ENCODE data around the gene KIAA0513.

- TF ChIP-seq POLR2AphosphoS5 (IDR thresholded peaks at IDR 0.05; ENCODE audit: low read depth, low read length) = no peak
- no peak for TF ChIP-seq REST (IDR thresholded peaks at IDR 0.05; ENCODE audit: insufficient read depth in 1 of 2, low read depth in 2 of 2, low read length in 1 of 2)
- TF ChIP-seq CTCF (IDR thresholded peaks at IDR 0.05) = no peak
- TF ChIP-seq TCF7L2 (IDR thresholded peaks at IDR 0.05; ENCODE audit: low read depth, low read length) = no peak
Measured at GRCh38 chr16:85042606-85043005, 15.0 kb downstream of the KIAA0513 start.
